GM10266 (cell line): Measurements from ENCODE around the gene TENM4.

Experiments
- DNase-seq: peaks from one replicate; pipeline ENCODE4 v3.0.0; 2012; ENCODE audit errors: extremely low spot score
- TF ChIP-seq, protein P1 (sequence below): IDR thresholded peaks from 2 replicates; pipeline ENCODE4 v1.5.1; 2012; ENCODE audit warnings: mild to moderate bottlenecking, low read depth; ENCODE audit not compliant: control insufficient read depth, insufficient read depth; ENCODE audit errors: missing control alignments

Gene TENM4

DNA sequence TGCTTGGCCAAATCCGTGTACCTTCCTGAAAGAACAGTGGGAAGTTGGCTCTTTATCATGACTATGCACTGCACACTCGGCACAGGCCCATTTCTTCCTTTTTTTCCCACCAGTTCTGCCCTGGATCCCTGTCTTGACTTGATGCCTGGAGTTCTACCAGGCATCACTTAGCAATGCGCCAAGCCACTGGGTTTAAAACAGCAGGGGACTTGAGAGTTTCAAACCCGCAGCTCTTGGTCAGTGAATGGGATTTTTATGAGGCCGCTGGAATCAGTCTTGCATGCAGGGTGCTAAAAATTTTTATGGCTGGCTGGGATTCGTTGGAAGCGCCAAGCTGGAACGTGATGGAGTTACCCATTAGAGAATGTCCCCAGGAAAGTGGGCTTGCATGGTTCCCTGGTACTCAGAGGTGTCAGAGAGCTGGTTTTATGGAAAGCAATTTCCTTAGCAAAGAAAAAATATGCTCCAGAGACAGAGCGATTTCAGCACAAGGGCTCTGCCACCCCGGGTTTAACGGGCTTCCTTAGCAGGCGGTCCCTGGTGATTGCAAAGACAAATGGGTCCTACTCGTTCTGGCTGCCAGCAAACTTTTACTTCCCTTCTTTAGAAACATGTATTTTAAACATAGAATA is 432.9 kb downstream of the TENM4 start:
- TF ChIP-seq, protein P1, sequence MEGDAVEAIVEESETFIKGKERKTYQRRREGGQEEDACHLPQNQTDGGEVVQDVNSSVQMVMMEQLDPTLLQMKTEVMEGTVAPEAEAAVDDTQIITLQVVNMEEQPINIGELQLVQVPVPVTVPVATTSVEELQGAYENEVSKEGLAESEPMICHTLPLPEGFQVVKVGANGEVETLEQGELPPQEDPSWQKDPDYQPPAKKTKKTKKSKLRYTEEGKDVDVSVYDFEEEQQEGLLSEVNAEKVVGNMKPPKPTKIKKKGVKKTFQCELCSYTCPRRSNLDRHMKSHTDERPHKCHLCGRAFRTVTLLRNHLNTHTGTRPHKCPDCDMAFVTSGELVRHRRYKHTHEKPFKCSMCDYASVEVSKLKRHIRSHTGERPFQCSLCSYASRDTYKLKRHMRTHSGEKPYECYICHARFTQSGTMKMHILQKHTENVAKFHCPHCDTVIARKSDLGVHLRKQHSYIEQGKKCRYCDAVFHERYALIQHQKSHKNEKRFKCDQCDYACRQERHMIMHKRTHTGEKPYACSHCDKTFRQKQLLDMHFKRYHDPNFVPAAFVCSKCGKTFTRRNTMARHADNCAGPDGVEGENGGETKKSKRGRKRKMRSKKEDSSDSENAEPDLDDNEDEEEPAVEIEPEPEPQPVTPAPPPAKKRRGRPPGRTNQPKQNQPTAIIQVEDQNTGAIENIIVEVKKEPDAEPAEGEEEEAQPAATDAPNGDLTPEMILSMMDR = no peak
- DNase-seq = no peak

- TF ChIP-seq, protein P1 = no peak
- DNase-seq = no peak
These were observed 434.0 kb downstream of the TENM4 start for GRCh38 chr11:79006854-79007253.

DNA sequence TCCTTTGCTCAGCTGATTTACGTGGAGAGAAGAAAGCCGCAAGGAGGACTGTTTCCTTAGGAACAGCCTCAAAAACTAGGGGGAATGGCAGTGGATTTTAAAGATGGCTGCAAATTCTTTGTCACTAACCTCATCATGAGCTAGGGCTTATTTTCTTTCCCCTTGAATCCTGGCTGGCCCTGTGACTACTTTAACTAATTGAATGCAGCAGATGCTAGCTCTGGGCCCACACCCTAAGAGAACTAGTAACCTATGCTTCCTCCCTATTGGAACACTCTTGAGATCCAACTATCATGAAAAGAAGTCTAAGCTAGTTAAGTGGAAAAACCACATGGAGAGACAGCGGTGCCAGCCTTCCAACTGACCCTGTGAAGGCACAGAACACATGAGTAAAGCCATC is 444.8 kb downstream of the TENM4 start:
- DNase-seq = no peak
- TF ChIP-seq, protein P1 = no peak

DNA sequence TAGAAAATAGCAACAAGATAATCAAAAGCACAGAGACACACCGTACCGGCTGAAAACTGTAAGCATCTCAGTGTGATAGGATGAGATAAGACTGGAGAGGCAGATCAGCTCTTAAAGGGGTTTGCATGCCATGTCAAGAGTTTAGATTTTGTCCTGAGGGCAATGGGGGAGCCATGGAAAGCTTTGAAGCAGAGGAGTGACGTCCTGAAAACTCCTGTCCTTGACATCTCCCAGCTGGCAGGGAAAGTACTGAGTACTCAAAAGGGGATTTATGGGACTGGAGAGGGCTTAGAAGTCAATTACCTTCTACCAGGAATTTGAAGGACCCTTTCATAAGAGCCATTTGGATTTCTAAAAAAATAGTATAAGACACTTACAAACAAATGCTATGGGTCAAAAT is 445.7 kb downstream of the TENM4 start:
- TF ChIP-seq, protein P1 = no peak
- no peak for DNase-seq

- TF ChIP-seq, protein P1 = no peak
- DNase-seq = no peak
These were observed 446.9 kb downstream of the TENM4 start for GRCh38 chr11:78993802-78994430.

DNA sequence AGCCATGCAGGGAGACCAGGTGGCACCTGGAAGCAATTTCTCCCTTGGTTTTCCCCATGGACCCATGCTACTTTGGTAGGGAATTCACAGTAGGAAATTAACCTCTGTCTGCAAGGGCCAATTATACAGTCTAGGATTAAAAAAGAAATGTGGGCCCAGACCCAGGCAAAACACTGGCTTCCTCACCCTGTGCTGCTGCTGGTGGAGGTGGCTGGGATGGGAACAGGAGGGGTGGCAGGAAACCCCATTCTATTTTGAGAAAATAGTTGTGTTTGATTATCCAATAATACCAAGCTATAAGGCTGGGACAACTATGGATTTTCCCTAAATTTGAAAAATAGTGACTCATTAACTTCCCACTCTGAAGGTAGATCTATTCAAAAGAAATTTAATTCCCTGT is 449.1 kb downstream of the TENM4 start:
- TF ChIP-seq, protein P1 = no peak
- no peak for DNase-seq

DNA sequence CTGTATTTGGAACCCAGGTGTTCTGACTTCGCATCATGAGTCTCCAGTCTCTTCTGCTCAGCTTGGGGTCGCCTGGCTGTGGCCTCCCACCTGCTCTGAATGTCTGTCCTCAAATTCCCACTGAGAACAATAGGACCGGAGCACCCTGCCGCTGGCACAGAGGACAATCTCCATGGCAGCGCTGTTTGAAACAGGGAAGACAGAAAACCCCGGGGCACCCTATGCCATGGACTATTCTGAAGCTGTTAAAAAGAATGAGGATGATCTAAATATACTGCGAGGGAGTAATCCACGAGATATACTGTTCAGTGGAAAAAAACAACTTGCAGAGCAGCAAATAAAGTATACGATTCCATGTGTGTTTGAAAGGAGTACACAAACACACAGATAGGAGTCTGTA is 450.6 kb downstream of the TENM4 start:
- TF ChIP-seq, protein P1 = no peak
- DNase-seq = no peak
